Loucy (cell line): ENCODE measurements around the gene S100A14.
A peak's percentile ranks its signal among the peaks of the same experiment; 100 is the strongest.

Experiments
- H2AFZ ChIP-seq: fragments of 200-600 bp; sonication (generic); 2 replicates; pipeline ENCODE4 v1.6.0; 2016; ENCODE audit warnings: antibody characterized with exemption, mild to moderate bottlenecking, low read length, moderate library complexity
- H3F3A ChIP-seq: fragments of 200-600 bp; 2 replicates; pipeline ENCODE4 v1.6.0; 2016; ENCODE audit warnings: antibody characterized with exemption, low read depth, mild to moderate bottlenecking
- H3K27me3 ChIP-seq: fragments of 200-600 bp; sonication (generic); 2 replicates; pipeline ENCODE4 v1.6.1; 2014; ENCODE audit warnings: low read length, mild to moderate bottlenecking; ENCODE audit not compliant: insufficient read depth, poor library complexity, severe bottlenecking
- H3K36me3 ChIP-seq: fragments of 200-600 bp; sonication (generic); 2 replicates; pipeline ENCODE4 v1.6.1; 2016; ENCODE audit warnings: low read length; ENCODE audit not compliant: insufficient read depth
- H3K4me1 ChIP-seq: fragments of 200-600 bp; sonication (generic); 2 replicates; pipeline ENCODE4 v1.5.1; 2014; ENCODE audit warnings: low read length, mild to moderate bottlenecking; ENCODE audit not compliant: insufficient read depth, poor library complexity, severe bottlenecking
- H3K4me2 ChIP-seq: fragments of 200-600 bp; sonication (generic); 2 replicates; pipeline ENCODE4 v1.6.0; 2014; ENCODE audit warnings: antibody characterized with exemption, low read length, low read depth, mild to moderate bottlenecking; ENCODE audit not compliant: poor library complexity, severe bottlenecking
- H3K4me3 ChIP-seq: fragments of 200-600 bp; sonication (generic); 2 replicates; pipeline ENCODE4 v1.5.1; 2014; ENCODE audit warnings: low read length, mild to moderate bottlenecking, mixed read lengths; ENCODE audit not compliant: poor library complexity, severe bottlenecking
- H3K79me2 ChIP-seq: fragments of 200-600 bp; sonication (generic); 2 replicates; pipeline ENCODE4 v1.6.1; 2014; ENCODE audit warnings: low read length; ENCODE audit not compliant: insufficient read depth
- H3K9ac ChIP-seq: fragments of 200-600 bp; sonication (generic); 2 replicates; pipeline ENCODE4 v1.6.0; 2014; ENCODE audit warnings: mild to moderate bottlenecking, low read depth, low read length, moderate library complexity; ENCODE audit not compliant: poor library complexity, severe bottlenecking
- H3K9me2 ChIP-seq: fragments of 200-600 bp; sonication (generic); replicated peaks from 2 replicates; pipeline ENCODE4 v1.6.1; 2016; ENCODE audit warnings: low read depth, low read length, mixed read lengths
- H3K9me3 ChIP-seq: fragments of 200-600 bp; sonication (generic); 2 replicates; pipeline ENCODE4 v1.6.1; 2014; ENCODE audit warnings: mild to moderate bottlenecking, antibody characterized with exemption, low read length, low read depth; ENCODE audit not compliant: insufficient read depth
- H4K20me1 ChIP-seq: fragments of 200-600 bp; sonication (generic); 2 replicates; pipeline ENCODE4 v1.6.0; 2014; ENCODE audit warnings: antibody characterized with exemption, low read length, mild to moderate bottlenecking; ENCODE audit not compliant: insufficient read depth, poor library complexity, severe bottlenecking
- CTCF ChIP-seq: fragments of 200-600 bp; sonication (generic); conservative IDR thresholded peaks from 2 replicates; pipeline ENCODE4 v1.5.1; 2014; ENCODE audit warnings: mild to moderate bottlenecking, antibody characterized with exemption, low read length
- EZH2phosphoT487 ChIP-seq: fragments of 200-600 bp; IDR thresholded peaks from 2 replicates; pipeline ENCODE4 v1.6.1; 2018; ENCODE audit warnings: antibody characterized with exemption, mild to moderate bottlenecking, moderate library complexity, borderline replicate concordance

Gene S100A14

DNA sequence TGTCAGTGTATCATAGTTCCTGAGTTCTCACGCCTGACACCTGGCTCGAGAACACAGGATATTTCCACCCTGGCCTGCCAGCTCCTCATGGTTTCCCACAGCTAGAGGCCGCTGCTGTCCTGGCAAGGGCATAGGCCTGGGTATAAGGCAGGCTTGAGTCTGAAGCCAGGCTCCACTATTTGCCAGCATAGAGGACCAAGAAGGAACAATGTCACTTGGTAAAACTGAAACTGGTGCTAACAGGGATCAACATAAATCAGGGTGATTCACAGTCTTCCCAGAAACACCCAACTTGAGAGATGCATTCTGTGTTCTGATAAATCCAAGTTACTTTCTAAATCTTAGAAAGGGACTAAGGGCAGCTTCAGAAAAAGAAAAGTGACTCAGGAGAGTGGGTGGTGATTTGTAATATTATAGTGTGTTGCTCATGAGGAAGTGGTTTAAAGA, 43.5 kb downstream of the S100A14 start:
- Histone ChIP-seq H3K27me3 (no peaks in the 10 kb centered on the region), H3K4me3 (no peak overlapping the region), H3F3A (no peaks in the 10 kb centered on the region), H3K36me3 (no peaks in the 10 kb centered on the region), H2AFZ (peak overlapping the region; percentile 35; the same call in 1 of the 2 replicates), H3K9me3 (no peaks in the 10 kb centered on the region), H3K9me2 (no peaks in the 10 kb centered on the region), H3K79me2 (no peaks in the 10 kb centered on the region), H4K20me1 (no peaks in the 10 kb centered on the region), H3K4me2 (peak overlapping the region; percentile 29), H3K9ac (no peak overlapping the region), H3K4me1 (peaks cover 21% of the 10 kb centered on the region)
- TF ChIP-seq EZH2phosphoT487 (no peak), CTCF (peak; percentile 94)

DNA sequence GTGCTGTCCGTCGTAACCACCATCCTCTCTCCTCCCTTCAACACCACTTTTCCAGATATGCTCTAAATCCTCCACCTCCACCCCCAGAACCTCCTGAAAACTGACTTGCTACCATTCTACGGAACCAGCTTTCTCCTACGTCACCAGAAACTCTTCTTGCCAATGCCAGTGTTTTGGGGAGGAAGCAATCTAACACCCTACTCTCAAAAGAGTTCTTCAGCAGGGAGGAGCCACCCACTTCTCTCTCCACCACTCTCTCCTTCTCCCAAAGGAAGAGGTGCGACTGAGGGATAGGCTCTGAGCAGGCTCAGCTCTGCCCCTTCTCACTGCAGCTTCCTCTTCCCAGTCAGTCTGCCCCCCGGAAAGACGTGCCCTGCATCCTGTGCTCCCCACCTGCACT, 44.4 kb downstream of the S100A14 start:
- Histone ChIP-seq H3K9me2 (no peaks in the 10 kb centered on the region), H3K79me2 (no peaks in the 10 kb centered on the region), H3K4me1 (peaks cover 28% of the 10 kb centered on the region), H3K9ac (no peak overlapping the region), H3K4me2 (no peak overlapping the region), H3K9me3 (no peaks in the 10 kb centered on the region), H3K36me3 (no peaks in the 10 kb centered on the region), H4K20me1 (no peaks in the 10 kb centered on the region), H3K4me3 (no peak overlapping the region), H3F3A (no peaks in the 10 kb centered on the region), H3K27me3 (no peaks in the 10 kb centered on the region), H2AFZ (no peak overlapping the region)
- TF ChIP-seq EZH2phosphoT487 (no peak), CTCF (no peak)

- H3K4me2 ChIP-seq: no peak overlapping the region
- no peaks in the 10 kb centered on the region for H3K27me3 ChIP-seq
- no peaks in the 10 kb centered on the region for H4K20me1 ChIP-seq
- H3K9me3 ChIP-seq: no peaks in the 10 kb centered on the region
- H3K4me3 ChIP-seq: no peak overlapping the region
- peaks cover 33% of the 10 kb centered on the region for H3K4me1 ChIP-seq
- no peaks in the 10 kb centered on the region for H3K9me2 ChIP-seq
- no peak overlapping the region for H2AFZ ChIP-seq
- no peaks in the 10 kb centered on the region for H3K79me2 ChIP-seq
- no peaks in the 10 kb centered on the region for H3F3A ChIP-seq
- H3K9ac ChIP-seq: no peak overlapping the region
- no peaks in the 10 kb centered on the region for H3K36me3 ChIP-seq
- TF ChIP-seq CTCF (no peak), EZH2phosphoT487 (no peak)
Observed at GRCh38 chr1:153570874-153571273, 45.3 kb downstream of the S100A14 start.
